Kidney (tissue), 14 donors: ENCODE measurements around the gene TMEM121. TPM values are rescaled to one million over a fixed set of nuclear protein-coding genes. Genes with fewer than 3 reads are reported as not detected.
A peak's percentile ranks its signal among the peaks of the same experiment; 100 is the strongest.

Experiments used
- DNase-seq, 5 donors: peaks; one replicate each; pipeline ENCODE4 v3.0.0-alpha.2; 2013 to 2020
- FAIRE-seq: peaks from 2 replicates; lab custom pipeline; 2012; peaks lifted over from hg19 to GRCh38; lab: Jason Lieb, UNC
- H3K27ac ChIP-seq, 2 donors: one replicate each; pipeline ENCODE4 v1.7.0; 2013; ENCODE audit warnings: low read depth in 2 of 2, low read length in 2 of 2, inconsistent platforms in 1 of 2
- H3K27me3 ChIP-seq: one replicate; pipeline ENCODE4 v1.7.1; 2013; ENCODE audit warnings: low read length, inconsistent platforms; ENCODE audit not compliant: control insufficient read depth, insufficient read depth
- H3K36me3 ChIP-seq, 3 donors: one replicate each; pipeline versions ENCODE4 v1.7.0 to v1.7.1; 2013; ENCODE audit warnings: low read length in 3 of 3, control low read depth in 1 of 3, inconsistent platforms in 1 of 3; ENCODE audit not compliant: insufficient read depth in 3 of 3, control insufficient read depth in 2 of 3
- H3K4me1 ChIP-seq, 3 donors: one replicate each; pipeline versions ENCODE4 v1.7.0 to v1.7.1; 2013; ENCODE audit warnings: low read length in 3 of 3, inconsistent platforms in 1 of 3, low read depth in 1 of 3; ENCODE audit not compliant: control insufficient read depth in 2 of 3, insufficient read depth in 2 of 3
- H3K4me3 ChIP-seq, 3 donors: one replicate each; pipeline versions ENCODE4 v1.7.0 to v1.8.1; 2013; ENCODE audit warnings: low read length in 3 of 3, control low read depth in 1 of 3, inconsistent platforms in 1 of 3
- H3K9ac ChIP-seq, 3 donors: one replicate each; pipeline versions ENCODE4 v1.7.0 to v1.7.1; 2013; ENCODE audit warnings: low read length in 3 of 3, control low read depth in 1 of 3, inconsistent platforms in 1 of 3
- H3K9me3 ChIP-seq, 3 donors: one replicate each; pipeline versions ENCODE4 v1.7.0 to v1.7.1; 2013; ENCODE audit warnings: low read length in 3 of 3, control low read depth in 1 of 3, inconsistent platforms in 1 of 3; ENCODE audit not compliant: control insufficient read depth in 2 of 3, insufficient read depth in 1 of 3
- CTCF ChIP-seq: IDR thresholded peaks from 3 replicates; pipeline ENCODE4 v1.5.1; 2012; ENCODE audit warnings: mild to moderate bottlenecking, moderate library complexity, borderline replicate concordance; ENCODE audit not compliant: insufficient read depth; ENCODE audit errors: extremely low read depth
- intact Hi-C: fragments of 100-400 bp; cut with DNase I; formaldehyde crosslinking; loops from one replicate; pipeline ENCODE4 v1.11.1; 2022
- polyA plus RNA-seq: library from polyadenylated mRNA; stranded (reverse); fragments of 350-450 nt; fragmentation: Illumina TruSeq; extraction: RNeasy Lipid Tissue Mini Kit (QIAGEN cat#74804); gene quantifications from one replicate; pipeline ENCODE4 v1.2.3, GENCODE V29; 2014; ENCODE audit warnings: low read depth, low replicate concordance; ENCODE audit not compliant: insufficient read depth
- total RNA-seq: library from RNA; stranded (reverse); fragmentation: NEBNext Ultra II Directional; extraction: Animal tissue kit (Norgen Biotek cat#: 25700); gene quantifications from one replicate; pipeline ENCODE4 v1.2.1, GENCODE V29; 2021
- donor health status: control.
- donor health status: control.
- donor health status: control.
- donor health status: control.
- donor health status: control.
- donor health status: DM: yes; HTN: yes; CAD: no.
- donor health status: Normal renal cell carcinoma (clear cell type).

The TMEM121 gene
- total and polyA plus RNA-seq, 2 donors from 2014 or later = 3.1 to 4.1 TPM

GRCh38 chr14:105528586-105529318, 2.4 kb downstream of the TMEM121 start:
- Histone ChIP-seq H3K27me3 (no peaks in the 10 kb centered on the region), H3K4me1 (peaks cover 0 to 15% (median 0%) of the 10 kb centered on the region in 3 donors), H3K9me3 (no peaks in the 10 kb centered on the region), H3K9ac (no peak overlapping the region), H3K36me3 (no peaks in the 10 kb centered on the region), H3K4me3 (peak overlapping the region; percentile 6 to 29 (median 12)), H3K27ac (no peak overlapping the region)
- peak; percentile 36 to 87 (median 53) for DNase-seq
- FAIRE-seq = no peak
- intact Hi-C loops = no loop called here
- TF ChIP-seq CTCF = no peak

GRCh38 chr14:105529319-105529568, 2.9 kb downstream of the TMEM121 start:
- DNase-seq = no peak
- Histone ChIP-seq H3K9ac (no peak overlapping the region), H3K4me3 (peak overlapping the region in 1 of 3 donors; percentile 6), H3K4me1 (peaks cover 0 to 15% (median 0%) of the 10 kb centered on the region in 3 donors), H3K27me3 (no peaks in the 10 kb centered on the region), H3K27ac (no peak overlapping the region), H3K9me3 (no peaks in the 10 kb centered on the region), H3K36me3 (no peaks in the 10 kb centered on the region)
- intact Hi-C loops = no loop called here
- FAIRE-seq = no peak
- no peak for TF ChIP-seq CTCF

- no peak overlapping the region for H3K4me3 ChIP-seq
Observed at GRCh38 chr14:105529569-105530284, 3.3 kb downstream of the TMEM121 start.

More at GRCh38 chr14:105529569-105530284, 3.3 kb downstream of the TMEM121 start:
- TF ChIP-seq CTCF = no peak
- Histone ChIP-seq H3K9ac (no peak overlapping the region), H3K9me3 (no peaks in the 10 kb centered on the region), H3K27me3 (no peaks in the 10 kb centered on the region), H3K27ac (no peak overlapping the region), H3K36me3 (no peaks in the 10 kb centered on the region), H3K4me1 (peaks cover 0 to 15% (median 0%) of the 10 kb centered on the region in 3 donors)
- FAIRE-seq (no peak), DNase-seq (peak in 2 of 5 donors; percentile 79 to 84)
- intact Hi-C loops = no loop called here
